K562 (cell line): ENCODE results near the gene CFAP141. TPM values are rescaled to one million over a fixed set of nuclear protein-coding genes. Genes with fewer than 3 reads are reported as not detected.

ENCODE experiments used
- ATAC-seq: fragments of 200-7000 bp; cut with Tn5 transposase; 3 replicates; pipeline ENCODE4 v1.9.1; 2020; ENCODE audit warnings: moderate library complexity
- BruUV-seq: library from RNA; stranded (reverse); fragments of 400-500 nt; replicated peaks from 2 replicates; lab custom pipeline; 2021; lab: Mats Ljungman, UMichigan
- CTCF ChIA-PET: fragments of 300-600 bp; formaldehyde crosslinking; extraction: SDS; loops from one replicate; lab custom pipeline; 2021; ENCODE audit warnings: low intra/inter-chr PET ratio; lab: Yijun Ruan, JAX
- POLR2A ChIA-PET: fragments of 300-600, 350-650 bp; sonication (Branson Sonifier 250); formaldehyde crosslinking; extraction: SDS; loops from one replicate; lab custom pipeline; 2021; ENCODE audit warnings: antibody characterized with exemption, inconsistent platforms; lab: Yijun Ruan, JAX
- DNase-seq, 4 experiments: peaks; one replicate each; pipeline versions ENCODE4 v3.0.0 to v3.0.0-alpha.2; 2011 to 2018; ENCODE audit warnings: low spot score in 3 of 4, mixed read lengths in 3 of 4; ENCODE audit errors: extremely low read depth in 1 of 4
- FAIRE-seq: peaks from 2 replicates; lab custom pipeline; 2011; peaks lifted over from hg19 to GRCh38; lab: Jason Lieb, UNC
- H2AFZ ChIP-seq: 2 replicates; pipeline ENCODE4 v1.6.0; 2011; ENCODE audit warnings: low read depth, low read length, control low read depth, inconsistent platforms
- H3K27ac ChIP-seq: fragments of 200-600 bp; 3 replicates; pipeline ENCODE4 v1.8.0; 2011; ENCODE audit warnings: low read depth, mild to moderate bottlenecking, control low read depth, inconsistent platforms, low read length, moderate library complexity, mixed read lengths; ENCODE audit errors: extremely low read depth
- H3K27me3 ChIP-seq, 2 experiments: fragments of 300-600 bp in 1 of 2; 2 replicates in 1 of 2; 3 replicates in 1 of 2; pipeline versions ENCODE4 v1.6.0 to v1.8.0; 2011; ENCODE audit warnings: inconsistent platforms in 2 of 2, low read length in 2 of 2, mild to moderate bottlenecking in 1 of 2, mixed read lengths in 1 of 2, moderate library complexity in 1 of 2; ENCODE audit not compliant: control insufficient read depth in 2 of 2, insufficient read depth in 2 of 2
- H3K36me3 ChIP-seq: fragments of 300-600 bp; 3 replicates; pipeline ENCODE4 v1.8.0; 2011; ENCODE audit warnings: mild to moderate bottlenecking, low read length, inconsistent platforms; ENCODE audit not compliant: control insufficient read depth, insufficient read depth
- H3K4me1 ChIP-seq, 2 experiments: fragments of 200-600 bp in 1 of 2; replicated peaks in 1 of 2; 2 replicates in 1 of 2; 3 replicates in 1 of 2; pipeline versions ENCODE4 v1.5.1 to v1.8.0; 2011; ENCODE audit warnings: inconsistent platforms in 2 of 2, low read length in 2 of 2, mild to moderate bottlenecking in 1 of 2, mixed read lengths in 1 of 2, moderate library complexity in 1 of 2; ENCODE audit not compliant: control insufficient read depth in 2 of 2, insufficient read depth in 2 of 2
- H3K4me2 ChIP-seq: 2 replicates; pipeline ENCODE4 v1.6.1; 2011; ENCODE audit warnings: low read length, control low read depth, inconsistent platforms, mixed read lengths; ENCODE audit not compliant: insufficient read depth
- H3K4me3 ChIP-seq: fragments of 200-600 bp; sonication (generic), shearing (Covaris generic); 2 replicates; pipeline ENCODE4 v1.5.1; 2016; ENCODE audit warnings: control low read depth, inconsistent platforms
- H3K79me2 ChIP-seq: fragments of 200-600 bp; 3 replicates; pipeline ENCODE4 v1.8.0; 2011; ENCODE audit warnings: low read length, inconsistent platforms; ENCODE audit not compliant: control insufficient read depth, insufficient read depth
- H3K9ac ChIP-seq, 2 experiments: 2 replicates each; pipeline versions ENCODE4 v1.6.0 to v1.6.1; 2011; ENCODE audit warnings: low read depth in 2 of 2, low read length in 2 of 2, control low read depth in 1 of 2, inconsistent platforms in 1 of 2, mild to moderate bottlenecking in 1 of 2, mixed read lengths in 1 of 2; ENCODE audit not compliant: insufficient read depth in 1 of 2
- H3K9me1 ChIP-seq: one replicate; pipeline ENCODE4 v1.6.0; 2011; ENCODE audit warnings: inconsistent platforms, mild to moderate bottlenecking, low read length, moderate library complexity; ENCODE audit not compliant: control insufficient read depth, insufficient read depth
- H3K9me3 ChIP-seq: replicated peaks from 2 replicates; pipeline ENCODE4 v1.5.1; 2011; ENCODE audit warnings: low read depth, low read length, inconsistent platforms; ENCODE audit not compliant: control insufficient read depth, insufficient read depth
- H4K20me1 ChIP-seq: replicated peaks from 2 replicates; pipeline ENCODE4 v1.6.1; 2011; ENCODE audit warnings: low read length, inconsistent platforms, mixed read lengths; ENCODE audit not compliant: control insufficient read depth, insufficient read depth
- ETV5 ChIP-seq: sonication (generic); formaldehyde crosslinking; IDR thresholded peaks from 2 replicates; pipeline ENCODE4 v1.4.0; 2020; ENCODE audit warnings: low read depth, mild to moderate bottlenecking, missing genetic modification reagents
- FOXA1 ChIP-seq: fragments of 450-650 bp; IDR thresholded peaks from 2 replicates; pipeline ENCODE4 v1.6.1; 2016; ENCODE audit warnings: mild to moderate bottlenecking, borderline replicate concordance
- ILF3 ChIP-seq: fragments of 450-650 bp; IDR thresholded peaks from 2 replicates; pipeline ENCODE4 v1.6.1; 2018; ENCODE audit warnings: antibody characterized with exemption, mild to moderate bottlenecking, moderate library complexity, borderline replicate concordance
- L3MBTL2 ChIP-seq: fragments of 450-650 bp; IDR thresholded peaks from 2 replicates; pipeline ENCODE4 v1.6.1; 2016; ENCODE audit warnings: mild to moderate bottlenecking, moderate library complexity
- RBFOX2 ChIP-seq: fragments of 200-400 bp; formaldehyde crosslinking; IDR thresholded peaks from 2 replicates; pipeline ENCODE4 v1.6.1; 2017; ENCODE audit warnings: low read depth, mild to moderate bottlenecking, low read length, moderate library complexity
- SAFB2 ChIP-seq: fragments of 200-400 bp; formaldehyde crosslinking; IDR thresholded peaks from 2 replicates; pipeline ENCODE4 v1.6.1; 2018; ENCODE audit warnings: borderline replicate concordance, low read length, low read depth, moderate library complexity; ENCODE audit not compliant: severe bottlenecking
- SIRT6 ChIP-seq: IDR thresholded peaks from one replicate; pipeline ENCODE4 v1.6.1; 2012; ENCODE audit warnings: low read depth, mild to moderate bottlenecking, control low read depth, inconsistent platforms, low read length, moderate library complexity
- SMARCA5 ChIP-seq: fragments of 450-650 bp; IDR thresholded peaks from 2 replicates; pipeline ENCODE4 v1.6.1; 2016
- SRF ChIP-seq, 2 experiments: fragments of 250-450, 450-650 bp in 1 of 2; sonication (Bioruptor Pico) in 1 of 2; sonication (generic) in 1 of 2; formaldehyde crosslinking; IDR thresholded peaks; 2 replicates each; pipeline versions ENCODE4 v1.5.0 to v1.5.1; 2020 to 2022; ENCODE audit warnings: mild to moderate bottlenecking in 1 of 2, missing genetic modification reagents in 1 of 2
- YBX1 ChIP-seq: fragments of 450-650 bp; IDR thresholded peaks from 2 replicates; pipeline ENCODE4 v1.7.1; 2016; ENCODE audit warnings: mild to moderate bottlenecking
- ZNF764 ChIP-seq: fragments of 250-450 bp; sonication (Bioruptor Pico); IDR thresholded peaks from 2 replicates; pipeline ENCODE4 v1.4.0; 2020; ENCODE audit warnings: low read depth, mild to moderate bottlenecking, moderate library complexity
- WGBS: fragments of 100-300 bp; shearing (Covaris generic); methylation state at CpG from one replicate; pipeline ENCODE4 v1.1.6; 2016; ENCODE audit warnings: low coverage, mixed read lengths; ENCODE audit not compliant: insufficient coverage; ENCODE audit errors: missing lambda C conversion rate; 5-methylcytosine and 5-hydroxymethylcytosine counted together
- in situ Hi-C: fragments of 300-500 bp; cut with MboI; formaldehyde crosslinking; loops from 4 replicates; pipeline ENCODE4 v1.15.0; 2018; ENCODE audit warnings: inconsistent platforms, mixed read lengths
- intact Hi-C: fragments of 100-400 bp; cut with micrococcal nuclease; formaldehyde crosslinking; loops from 2 replicates; pipeline ENCODE4 v1.14.2; 2022
- polyA plus RNA-seq, 8 experiments: library from polyadenylated mRNA; depleted of rRNA in 4 of 8; stranded (reverse) in 5 of 8; unstranded in 3 of 8; fragments of >200 nt; fragmentation: Nextera tagmentation in 2 of 8; fragmentation: Illumina TruSeq in 1 of 8; extraction: Ambion mirVana in 2 of 8; extraction: Trizol in 1 of 8; gene quantifications; 2 replicates each; pipeline versions ENCODE4 v1.2.1 to v1.2.3, GENCODE V29; 2011 to 2014; ENCODE audit warnings: inconsistent platforms in 1 of 8, missing spikeins in 1 of 8
- total RNA-seq, 7 experiments: library from RNA; depleted of rRNA in 6 of 7; stranded (reverse); fragments of >200 nt in 6 of 7; fragmentation: Illumina TruSeq in 2 of 7; extraction: Trizol in 2 of 7; gene quantifications; 2 replicates each; pipeline versions ENCODE4 v1.2.1 to v1.2.3, GENCODE V29; 2011 to 2021; ENCODE audit warnings: low replicate concordance in 1 of 7
- TF ChIP-seq, protein P1 (sequence below), 3 experiments: IDR thresholded peaks in 2 of 3; conservative IDR thresholded peaks in 1 of 3; 2 replicates each; pipeline ENCODE4 v1.5.1; 2011 to 2012; ENCODE audit warnings: low read length in 3 of 3, mild to moderate bottlenecking in 3 of 3, control low read depth in 2 of 3, improper control_type of control experiment in 1 of 3, inconsistent platforms in 1 of 3, low read depth in 1 of 3, mixed read lengths in 1 of 3, moderate library complexity in 1 of 3; ENCODE audit not compliant: insufficient read depth in 2 of 3
- TF ChIP-seq, protein P2 (sequence below): fragments of 450-650 bp; IDR thresholded peaks from 2 replicates; pipeline ENCODE4 v1.6.1; 2018; ENCODE audit warnings: mild to moderate bottlenecking, low read depth; ENCODE audit not compliant: partially characterized antibody

CFAP141 gene
- total and polyA plus RNA-seq, 9 of the 15 experiments (the other 6 are each of a cell fraction or from before 2014, with no cell fraction given): not detected

DNA sequence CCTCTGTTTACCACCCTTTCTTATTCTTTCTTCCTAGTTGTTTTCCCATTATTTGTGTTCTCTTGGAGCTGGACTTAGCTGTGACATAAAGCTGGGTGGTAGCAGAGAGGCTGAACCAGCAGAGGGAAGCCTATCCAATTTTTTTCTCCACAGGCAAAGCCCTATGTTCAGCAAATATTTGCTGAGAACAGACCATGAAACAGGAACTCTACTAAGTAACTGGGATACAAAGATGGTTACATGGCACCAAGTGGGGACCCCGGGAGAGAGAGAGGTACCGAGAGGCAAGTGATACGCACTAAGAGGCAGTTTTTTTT lies 6.6 kb downstream of the CFAP141 start:
- POLR2A ChIA-PET: interaction anchor here (0.7 to 2.1 kb wide), 6 partner anchors 8 to 208 kb away, joined by 3 to 7 read pairs (median 4); no protein-coding TSS in a partner anchor
- Histone ChIP-seq H4K20me1 (no peaks in the 10 kb centered on the region), H3K4me2 (peak overlapping the region; percentile 65; the same call in 1 of the 2 replicates), H3K4me1 (peaks cover 4 to 8% of the 10 kb centered on the region in 2 experiments; a peak in 3 of 5 replicates), H3K9me1 (no peaks in the 10 kb centered on the region), H3K36me3 (no peaks in the 10 kb centered on the region)
- no peak for FAIRE-seq
- in situ Hi-C loops (no loop called here), intact Hi-C loops (loop anchor here (1.0 to 10.0 kb wide), 3 partner anchors 73 to 265 kb away; partner anchors contain the start of gene HAX1)
- WGBS: 96% methylated on average over 3 of the region's 3 CpGs
- TF ChIP-seq ILF3: no peak
- no peak for TF ChIP-seq YBX1
- TF ChIP-seq FOXA1: no peak
- TF ChIP-seq L3MBTL2: no peak
- no peak for TF ChIP-seq SIRT6
- TF ChIP-seq ZNF764: peak; percentile 97
- TF ChIP-seq, protein P1, sequence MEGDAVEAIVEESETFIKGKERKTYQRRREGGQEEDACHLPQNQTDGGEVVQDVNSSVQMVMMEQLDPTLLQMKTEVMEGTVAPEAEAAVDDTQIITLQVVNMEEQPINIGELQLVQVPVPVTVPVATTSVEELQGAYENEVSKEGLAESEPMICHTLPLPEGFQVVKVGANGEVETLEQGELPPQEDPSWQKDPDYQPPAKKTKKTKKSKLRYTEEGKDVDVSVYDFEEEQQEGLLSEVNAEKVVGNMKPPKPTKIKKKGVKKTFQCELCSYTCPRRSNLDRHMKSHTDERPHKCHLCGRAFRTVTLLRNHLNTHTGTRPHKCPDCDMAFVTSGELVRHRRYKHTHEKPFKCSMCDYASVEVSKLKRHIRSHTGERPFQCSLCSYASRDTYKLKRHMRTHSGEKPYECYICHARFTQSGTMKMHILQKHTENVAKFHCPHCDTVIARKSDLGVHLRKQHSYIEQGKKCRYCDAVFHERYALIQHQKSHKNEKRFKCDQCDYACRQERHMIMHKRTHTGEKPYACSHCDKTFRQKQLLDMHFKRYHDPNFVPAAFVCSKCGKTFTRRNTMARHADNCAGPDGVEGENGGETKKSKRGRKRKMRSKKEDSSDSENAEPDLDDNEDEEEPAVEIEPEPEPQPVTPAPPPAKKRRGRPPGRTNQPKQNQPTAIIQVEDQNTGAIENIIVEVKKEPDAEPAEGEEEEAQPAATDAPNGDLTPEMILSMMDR (IDR thresholded peaks at IDR 0.05 in 2 of 3, conservative IDR thresholded peaks at IDR 0.05 in 1 of 3; ENCODE audit: insufficient read depth in 2 of 3, low read depth in 1 of 3, low read length in 3 of 3): peak in 1 of 3 experiments; percentile 28; a peak in 2 of 6 replicates
- TF ChIP-seq SRF (CRISPR knock-in tag; IDR thresholded peaks at IDR 0.05): no peak
- TF ChIP-seq, protein P2, sequence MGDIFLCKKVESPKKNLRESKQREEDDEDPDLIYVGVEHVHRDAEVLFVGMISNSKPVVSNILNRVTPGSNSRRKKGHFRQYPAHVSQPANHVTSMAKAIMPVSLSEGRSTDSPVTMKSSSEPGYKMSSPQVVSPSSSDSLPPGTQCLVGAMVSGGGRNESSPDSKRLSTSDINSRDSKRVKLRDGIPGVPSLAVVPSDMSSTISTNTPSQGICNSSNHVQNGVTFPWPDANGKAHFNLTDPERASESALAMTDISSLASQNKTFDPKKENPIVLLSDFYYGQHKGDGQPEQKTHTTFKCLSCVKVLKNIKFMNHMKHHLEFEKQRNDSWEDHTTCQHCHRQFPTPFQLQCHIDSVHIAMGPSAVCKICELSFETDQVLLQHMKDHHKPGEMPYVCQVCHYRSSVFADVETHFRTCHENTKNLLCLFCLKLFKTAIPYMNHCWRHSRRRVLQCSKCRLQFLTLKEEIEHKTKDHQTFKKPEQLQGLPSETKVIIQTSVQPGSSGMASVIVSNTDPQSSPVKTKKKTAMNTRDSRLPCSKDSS: no peak
- TF ChIP-seq SAFB2: no peak
- TF ChIP-seq SMARCA5: no peak
- no peak for TF ChIP-seq ETV5 (CRISPR knock-in tag)
- no peak for TF ChIP-seq RBFOX2
- TF ChIP-seq, all 486 proteins: peak for 2
- BruUV-seq: no TSS peak
- Histone ChIP-seq H3K27me3 (no peaks in the 10 kb centered on the region), H3K79me2 (no peaks in the 10 kb centered on the region; the same call in 2 of the 3 replicates), H2AFZ (peak overlapping the region; percentile 66), H3K27ac (no peak overlapping the region), H3K9ac (no peak overlapping the region), H3K4me3 (no peak overlapping the region), H3K9me3 (no peaks in the 10 kb centered on the region)
- peak; percentile 73 for ATAC-seq
- CTCF ChIA-PET: interaction anchor here (1.5 to 2.3 kb wide), 4 partner anchors 10 to 146 kb away, joined by 4 to 14 read pairs (median 6); partner anchors contain the start of gene HAX1
- DNase-seq: peak in 1 of 4 experiments; percentile 18
